ENCODE measurements around the gene BRF1.
"Not testable (repeated sequence)": the region's sequence is repeated elsewhere in the genome, so short reads cannot be mapped to it uniquely, and the experiment has no call there.

BRF1 gene

GRCh38 chr14:105286759-105287144 is 14.0 kb downstream of the BRF1 start:
- Histone ChIP-seq H3K9me3 (ENCODE audit: control insufficient read depth in 2 of 2, low read length in 2 of 2) (no peaks in the 10 kb centered on the region), H3K4me3 (ENCODE audit: low read length in 2 of 2) (no peak overlapping the region), H3K4me1 (ENCODE audit: control insufficient read depth, insufficient read depth, low read length) (peaks cover 15% of the 10 kb centered on the region), H3K27ac (ENCODE audit: low read length) (no peak overlapping the region), H3K27me3 (ENCODE audit: control insufficient read depth in 1 of 2, insufficient read depth in 2 of 2, low read length in 2 of 2) (no peaks in the 10 kb centered on the region), H3K36me3 (ENCODE audit: control insufficient read depth in 2 of 2, insufficient read depth in 2 of 2, low read length in 2 of 2) (peaks cover 0 to 7% of the 10 kb centered on the region in 2 donors), H3K9ac (ENCODE audit: low read length in 2 of 2) (no peak overlapping the region)

- Histone ChIP-seq H3K4me1 (ENCODE audit: control insufficient read depth, insufficient read depth, low read length) (peaks cover 20% of the 10 kb centered on the region), H3K27ac (ENCODE audit: low read length) (no peak overlapping the region), H3K9me3 (ENCODE audit: control insufficient read depth in 2 of 2, low read length in 2 of 2) (no peaks in the 10 kb centered on the region), H3K9ac (ENCODE audit: low read length in 2 of 2) (no peak overlapping the region), H3K27me3 (ENCODE audit: control insufficient read depth in 1 of 2, insufficient read depth in 2 of 2, low read length in 2 of 2) (no peaks in the 10 kb centered on the region), H3K36me3 (ENCODE audit: control insufficient read depth in 2 of 2, insufficient read depth in 2 of 2, low read length in 2 of 2) (peaks cover 0 to 7% of the 10 kb centered on the region in 2 donors), H3K4me3 (ENCODE audit: low read length in 2 of 2) (no peak overlapping the region)
These were observed 15.6 kb downstream of the BRF1 start for GRCh38 chr14:105285174-105285573.

GRCh38 chr14:105283899-105284298 is 16.9 kb downstream of the BRF1 start:
- Histone ChIP-seq H3K4me1 (ENCODE audit: control insufficient read depth, insufficient read depth, low read length) (peaks cover 20% of the 10 kb centered on the region), H3K4me3 (ENCODE audit: low read length in 2 of 2) (no peak overlapping the region), H3K36me3 (ENCODE audit: control insufficient read depth in 2 of 2, insufficient read depth in 2 of 2, low read length in 2 of 2) (peaks cover 0 to 7% of the 10 kb centered on the region in 2 donors), H3K27me3 (ENCODE audit: control insufficient read depth in 1 of 2, insufficient read depth in 2 of 2, low read length in 2 of 2) (no peaks in the 10 kb centered on the region), H3K27ac (ENCODE audit: low read length) (no peak overlapping the region), H3K9me3 (ENCODE audit: control insufficient read depth in 2 of 2, low read length in 2 of 2) (no peaks in the 10 kb centered on the region), H3K9ac (ENCODE audit: low read length in 2 of 2) (no peak overlapping the region)

GRCh38 chr14:105283028-105283427 is 17.8 kb downstream of the BRF1 start:
- no peaks in the 10 kb centered on the region for H3K9me3 ChIP-seq (ENCODE audit: control insufficient read depth in 2 of 2, low read length in 2 of 2)
- no peaks in the 10 kb centered on the region for H3K27me3 ChIP-seq (ENCODE audit: control insufficient read depth in 1 of 2, insufficient read depth in 2 of 2, low read length in 2 of 2)
- peaks cover 20% of the 10 kb centered on the region for H3K4me1 ChIP-seq (ENCODE audit: control insufficient read depth, insufficient read depth, low read length)
- no peak overlapping the region for H3K4me3 ChIP-seq (ENCODE audit: low read length in 2 of 2)
- H3K27ac ChIP-seq (ENCODE audit: low read length) = no peak overlapping the region
- H3K9ac ChIP-seq (ENCODE audit: low read length in 2 of 2) = no peak overlapping the region
- H3K36me3 ChIP-seq (ENCODE audit: control insufficient read depth in 2 of 2, insufficient read depth in 2 of 2, low read length in 2 of 2) = peaks cover 0 to 7% of the 10 kb centered on the region in 2 donors

- Histone ChIP-seq H3K27ac (ENCODE audit: low read length) (no peak overlapping the region), H3K4me3 (ENCODE audit: low read length in 2 of 2) (no peak overlapping the region), H3K9ac (ENCODE audit: low read length in 2 of 2) (no peak overlapping the region), H3K4me1 (ENCODE audit: control insufficient read depth, insufficient read depth, low read length) (peaks cover 14% of the 10 kb centered on the region), H3K9me3 (ENCODE audit: control insufficient read depth in 2 of 2, low read length in 2 of 2) (no peaks in the 10 kb centered on the region), H3K36me3 (ENCODE audit: control insufficient read depth in 2 of 2, insufficient read depth in 2 of 2, low read length in 2 of 2) (peaks cover 0 to 7% of the 10 kb centered on the region in 2 donors), H3K27me3 (ENCODE audit: control insufficient read depth in 1 of 2, insufficient read depth in 2 of 2, low read length in 2 of 2) (no peaks in the 10 kb centered on the region)
These were observed 18.6 kb downstream of the BRF1 start for GRCh38 chr14:105282098-105282725.

GRCh38 chr14:105281371-105282097 is 19.3 kb downstream of the BRF1 start:
- Histone ChIP-seq H3K4me3 (ENCODE audit: low read length in 2 of 2) (no peak overlapping the region), H3K36me3 (ENCODE audit: control insufficient read depth in 2 of 2, insufficient read depth in 2 of 2, low read length in 2 of 2) (peaks cover 0 to 7% of the 10 kb centered on the region in 2 donors), H3K9me3 (ENCODE audit: control insufficient read depth in 2 of 2, low read length in 2 of 2) (no peaks in the 10 kb centered on the region), H3K4me1 (ENCODE audit: control insufficient read depth, insufficient read depth, low read length) (peaks cover 7% of the 10 kb centered on the region), H3K27me3 (ENCODE audit: control insufficient read depth in 1 of 2, insufficient read depth in 2 of 2, low read length in 2 of 2) (no peaks in the 10 kb centered on the region), H3K27ac (ENCODE audit: low read length) (no peak overlapping the region), H3K9ac (ENCODE audit: low read length in 2 of 2) (no peak overlapping the region)

- H3K9ac ChIP-seq (ENCODE audit: low read length in 2 of 2) = no peak overlapping the region
- H3K27ac ChIP-seq (ENCODE audit: low read length) = no peak overlapping the region
- H3K4me1 ChIP-seq (ENCODE audit: control insufficient read depth, insufficient read depth, low read length) = peaks cover 7% of the 10 kb centered on the region
- no peaks in the 10 kb centered on the region for H3K9me3 ChIP-seq (ENCODE audit: control insufficient read depth in 2 of 2, low read length in 2 of 2)
- peaks cover 0 to 4% of the 10 kb centered on the region in 2 donors for H3K36me3 ChIP-seq (ENCODE audit: control insufficient read depth in 2 of 2, insufficient read depth in 2 of 2, low read length in 2 of 2)
- no peak overlapping the region for H3K4me3 ChIP-seq (ENCODE audit: low read length in 2 of 2)
- no peaks in the 10 kb centered on the region for H3K27me3 ChIP-seq (ENCODE audit: control insufficient read depth in 1 of 2, insufficient read depth in 2 of 2, low read length in 2 of 2)
These were observed 20.3 kb downstream of the BRF1 start for GRCh38 chr14:105280525-105280924.

GRCh38 chr14:105279642-105280361 is 21.0 kb downstream of the BRF1 start:
- no peaks in the 10 kb centered on the region for H3K9me3 ChIP-seq (ENCODE audit: control insufficient read depth in 2 of 2, low read length in 2 of 2)
- H3K36me3 ChIP-seq (ENCODE audit: control insufficient read depth in 2 of 2, insufficient read depth in 2 of 2, low read length in 2 of 2) = no peaks in the 10 kb centered on the region
- no peak overlapping the region for H3K4me3 ChIP-seq (ENCODE audit: low read length in 2 of 2)
- H3K27me3 ChIP-seq (ENCODE audit: control insufficient read depth in 1 of 2, insufficient read depth in 2 of 2, low read length in 2 of 2) = no peaks in the 10 kb centered on the region
- peaks cover 7% of the 10 kb centered on the region for H3K4me1 ChIP-seq (ENCODE audit: control insufficient read depth, insufficient read depth, low read length)
- no peak overlapping the region for H3K9ac ChIP-seq (ENCODE audit: low read length in 2 of 2)
- H3K27ac ChIP-seq (ENCODE audit: low read length) = no peak overlapping the region

GRCh38 chr14:105277448-105277847 is 23.4 kb downstream of the BRF1 start:
- not testable (repeated sequence) for H3K36me3 ChIP-seq (ENCODE audit: control insufficient read depth in 2 of 2, insufficient read depth in 2 of 2, low read length in 2 of 2); H3K9ac ChIP-seq (ENCODE audit: low read length in 2 of 2); H3K27ac ChIP-seq (ENCODE audit: low read length); H3K27me3 ChIP-seq (ENCODE audit: control insufficient read depth in 1 of 2, insufficient read depth in 2 of 2, low read length in 2 of 2); H3K9me3 ChIP-seq (ENCODE audit: control insufficient read depth in 2 of 2, low read length in 2 of 2); H3K4me3 ChIP-seq (ENCODE audit: low read length in 2 of 2); H3K4me1 ChIP-seq (ENCODE audit: control insufficient read depth, insufficient read depth, low read length)

GRCh38 chr14:105275267-105275946 is 25.4 kb downstream of the BRF1 start:
- H3K36me3 ChIP-seq (ENCODE audit: control insufficient read depth in 2 of 2, insufficient read depth in 2 of 2, low read length in 2 of 2) = peaks cover 0 to 7% of the 10 kb centered on the region in 2 donors
- H3K27me3 ChIP-seq (ENCODE audit: control insufficient read depth in 1 of 2, insufficient read depth in 2 of 2, low read length in 2 of 2) = no peaks in the 10 kb centered on the region
- no peaks in the 10 kb centered on the region for H3K4me1 ChIP-seq (ENCODE audit: control insufficient read depth, insufficient read depth, low read length)
- no peak overlapping the region for H3K4me3 ChIP-seq (ENCODE audit: low read length in 2 of 2)
- no peak overlapping the region for H3K9ac ChIP-seq (ENCODE audit: low read length in 2 of 2)
- H3K27ac ChIP-seq (ENCODE audit: low read length) = no peak overlapping the region
- no peaks in the 10 kb centered on the region for H3K9me3 ChIP-seq (ENCODE audit: control insufficient read depth in 2 of 2, low read length in 2 of 2)

Data from stomach smooth muscle (tissue), 2 donors.